ENCODE measurements around the gene CNOT8. TPM values are rescaled to one million over a fixed set of nuclear protein-coding genes. Genes with fewer than 3 reads are reported as not detected.
"Not testable (repeated sequence)": the region's sequence is repeated elsewhere in the genome, so short reads cannot be mapped to it uniquely, and the experiment has no call there.

CNOT8 gene
- total RNA-seq, 1 donor from 2014 or later = 82.1 TPM

DNA sequence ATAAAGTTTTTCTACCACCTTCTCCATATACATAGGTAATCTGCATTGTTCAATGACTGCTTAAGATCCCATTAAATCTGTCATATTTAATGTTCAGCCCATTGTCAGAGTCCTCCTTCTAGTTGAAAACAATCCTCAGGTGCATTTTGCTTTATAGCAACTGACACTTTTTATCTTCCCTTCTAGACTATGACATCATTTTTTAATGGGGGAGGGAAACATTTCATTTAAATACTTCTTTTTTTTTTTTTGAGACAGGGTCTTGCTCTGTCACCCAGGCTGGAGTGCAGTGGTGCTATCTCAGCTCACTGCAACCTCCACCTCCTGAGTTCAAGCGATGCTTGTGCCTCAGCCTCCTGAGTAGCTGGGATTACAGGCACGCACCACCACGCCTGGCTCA, 25.6 kb upstream of the CNOT8 start:
- intact Hi-C loops (cut with micrococcal nuclease) = not testable (repeated sequence)

DNA sequence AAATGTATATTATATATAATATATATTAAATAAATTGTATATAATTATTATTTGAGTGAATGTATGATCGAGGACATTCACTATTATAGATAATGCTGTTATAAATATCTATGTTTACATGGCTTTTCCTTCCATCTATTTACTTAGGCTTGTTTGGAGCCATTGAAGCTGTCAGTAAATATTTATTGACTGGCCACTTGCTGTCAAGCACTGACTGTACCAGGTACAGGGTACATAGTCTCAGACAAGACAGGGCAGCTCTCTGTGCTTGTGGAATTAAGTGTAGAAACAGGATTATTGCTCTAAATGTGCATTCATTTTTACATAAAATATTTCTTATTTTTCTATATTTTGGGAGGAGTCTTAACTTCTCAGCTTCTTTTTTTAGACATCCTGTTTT, 24.4 kb upstream of the CNOT8 start:
- intact Hi-C loops (cut with micrococcal nuclease) = no loop called here

DNA sequence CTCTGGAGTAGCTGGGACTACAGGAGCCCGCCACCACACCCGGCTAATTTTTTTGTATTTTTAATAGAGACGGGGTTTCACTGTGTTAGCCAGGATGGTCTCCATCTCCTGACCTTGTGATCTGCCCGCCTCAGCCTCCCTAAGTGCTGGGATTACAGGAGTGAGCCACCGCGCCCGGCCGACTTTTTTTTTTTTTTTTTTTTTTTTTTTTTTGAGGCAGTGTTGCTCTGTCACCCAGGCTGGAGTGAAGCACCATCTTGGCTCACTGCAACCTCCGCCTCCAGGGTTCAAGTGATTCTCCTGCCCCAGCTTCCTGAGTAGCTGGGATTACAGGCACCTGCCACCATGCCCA, 22.8 kb upstream of the CNOT8 start:
- intact Hi-C loops (cut with micrococcal nuclease) = not testable (repeated sequence)

DNA sequence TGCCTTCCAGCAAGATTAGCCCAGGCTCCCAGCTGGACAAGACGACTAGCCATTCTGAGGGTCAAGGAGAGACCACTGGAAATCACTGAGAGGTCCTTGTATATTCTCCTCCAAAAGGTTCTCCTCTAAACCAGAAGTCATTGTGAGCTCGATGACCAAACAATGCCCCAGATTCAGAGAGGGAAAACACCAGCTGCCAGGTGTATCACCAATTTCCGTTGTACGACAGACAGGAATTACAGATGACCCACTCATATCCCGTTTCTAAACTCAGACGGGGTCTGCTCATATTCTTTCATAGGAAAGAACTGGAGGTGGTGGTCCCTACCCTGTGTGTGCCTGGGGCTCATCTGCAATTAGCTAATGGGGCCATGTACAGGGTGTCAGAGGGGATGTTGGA, 22.2 kb upstream of the CNOT8 start:
- intact Hi-C loops (cut with micrococcal nuclease) = no loop called here

DNA sequence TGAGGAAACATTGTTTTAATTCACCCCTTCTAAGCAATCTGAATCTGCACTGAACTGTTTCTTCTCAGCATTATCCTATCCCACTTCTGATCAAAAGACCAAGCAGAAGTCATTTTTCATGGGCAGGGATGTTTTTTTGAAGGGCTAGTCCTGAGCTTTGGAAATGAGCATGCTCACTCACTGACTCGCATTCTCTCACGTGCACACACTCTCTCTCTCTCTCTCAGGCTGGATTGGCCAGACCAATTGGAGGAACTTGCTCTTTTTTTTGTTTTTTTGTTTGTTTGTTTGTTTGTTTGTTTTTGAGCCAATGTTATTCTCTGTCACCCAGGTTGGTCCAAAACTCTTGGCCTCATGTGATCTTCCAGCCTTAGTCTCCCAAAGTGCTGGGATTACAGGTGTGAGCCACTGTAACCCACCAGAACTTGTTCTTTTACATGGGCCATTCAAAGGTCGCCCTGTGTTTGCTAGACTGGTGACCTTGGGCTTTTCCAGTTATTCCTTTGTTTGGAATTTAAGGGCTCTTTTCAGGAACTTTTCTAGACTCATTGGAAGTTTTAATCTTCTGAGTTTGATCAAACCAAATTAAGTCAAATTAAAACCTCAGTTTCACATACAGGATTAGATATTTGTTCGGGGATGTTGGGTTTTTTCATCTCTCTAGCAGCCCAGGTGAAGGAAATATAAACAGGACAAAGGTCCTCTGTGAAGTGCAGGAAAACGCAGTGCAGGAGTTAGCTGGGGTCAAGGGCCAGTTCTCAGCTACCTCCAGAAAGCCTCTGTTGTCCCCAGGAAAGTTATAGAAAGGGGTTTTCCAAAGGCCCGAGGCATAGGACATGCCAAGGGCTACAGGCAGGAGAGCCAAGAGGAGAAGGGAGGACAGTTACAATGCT, 21.2 kb upstream of the CNOT8 start:
- intact Hi-C loops (cut with micrococcal nuclease) = no loop called here

DNA sequence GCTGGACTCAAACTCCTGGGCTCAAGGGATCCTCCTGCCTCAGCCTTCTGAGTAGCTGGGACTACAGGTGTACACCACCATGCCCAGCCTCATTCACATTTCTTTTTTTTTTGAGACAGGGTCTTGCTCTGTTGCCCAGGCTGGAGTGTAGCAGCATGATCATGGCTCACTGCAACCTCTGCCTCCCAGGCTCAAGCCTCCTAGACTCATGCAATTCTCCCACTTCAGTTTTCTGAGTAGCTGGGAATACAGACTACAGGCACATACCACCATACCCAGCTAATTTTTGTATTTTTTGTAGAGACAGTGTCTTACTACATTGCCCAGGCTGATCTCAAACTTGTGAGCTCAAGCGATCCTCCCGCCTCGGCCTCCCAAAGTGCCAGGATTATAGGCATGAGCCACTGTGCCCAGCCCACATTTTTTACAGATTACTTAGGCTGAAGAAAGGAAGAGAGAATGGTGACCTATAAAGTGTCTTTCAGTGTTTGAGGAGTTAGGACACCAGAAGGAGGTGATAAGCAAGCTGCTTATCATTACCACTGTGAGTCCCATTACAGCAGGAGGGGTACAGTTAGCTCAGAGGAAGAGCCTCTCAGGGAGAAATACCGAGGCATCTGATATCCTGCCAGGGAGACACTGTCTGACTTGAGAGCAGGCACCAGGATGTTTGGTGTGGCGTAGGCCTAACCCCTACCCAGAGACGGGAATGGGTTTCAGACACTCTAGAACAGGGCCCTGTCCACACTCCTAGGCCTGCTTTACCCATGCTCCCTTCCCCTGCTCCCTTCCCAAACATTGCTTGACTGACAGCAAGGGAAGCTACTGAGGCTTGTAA, 17.8 kb upstream of the CNOT8 start:
- intact Hi-C loops (cut with micrococcal nuclease) = no loop called here

DNA sequence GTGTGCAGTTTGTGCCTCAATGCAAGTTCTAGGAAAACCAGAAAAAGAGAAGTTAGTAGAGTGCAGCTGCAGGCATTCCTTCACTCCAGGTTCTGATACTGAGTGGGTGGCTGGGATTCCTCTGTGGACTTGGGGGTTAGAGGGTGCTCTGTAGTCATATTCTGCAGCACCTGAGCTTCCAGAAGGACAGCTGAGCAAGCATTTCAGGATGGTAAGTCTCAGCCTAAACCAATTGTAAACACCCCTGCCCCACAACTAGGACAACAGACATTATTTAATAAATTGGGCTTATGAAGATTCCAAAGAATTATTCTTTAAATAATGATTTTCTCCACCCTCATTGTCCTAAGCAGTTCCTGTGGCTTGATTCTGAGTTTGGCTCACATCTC, 17.2 kb upstream of the CNOT8 start:
- intact Hi-C loops (cut with micrococcal nuclease) = no loop called here

DNA sequence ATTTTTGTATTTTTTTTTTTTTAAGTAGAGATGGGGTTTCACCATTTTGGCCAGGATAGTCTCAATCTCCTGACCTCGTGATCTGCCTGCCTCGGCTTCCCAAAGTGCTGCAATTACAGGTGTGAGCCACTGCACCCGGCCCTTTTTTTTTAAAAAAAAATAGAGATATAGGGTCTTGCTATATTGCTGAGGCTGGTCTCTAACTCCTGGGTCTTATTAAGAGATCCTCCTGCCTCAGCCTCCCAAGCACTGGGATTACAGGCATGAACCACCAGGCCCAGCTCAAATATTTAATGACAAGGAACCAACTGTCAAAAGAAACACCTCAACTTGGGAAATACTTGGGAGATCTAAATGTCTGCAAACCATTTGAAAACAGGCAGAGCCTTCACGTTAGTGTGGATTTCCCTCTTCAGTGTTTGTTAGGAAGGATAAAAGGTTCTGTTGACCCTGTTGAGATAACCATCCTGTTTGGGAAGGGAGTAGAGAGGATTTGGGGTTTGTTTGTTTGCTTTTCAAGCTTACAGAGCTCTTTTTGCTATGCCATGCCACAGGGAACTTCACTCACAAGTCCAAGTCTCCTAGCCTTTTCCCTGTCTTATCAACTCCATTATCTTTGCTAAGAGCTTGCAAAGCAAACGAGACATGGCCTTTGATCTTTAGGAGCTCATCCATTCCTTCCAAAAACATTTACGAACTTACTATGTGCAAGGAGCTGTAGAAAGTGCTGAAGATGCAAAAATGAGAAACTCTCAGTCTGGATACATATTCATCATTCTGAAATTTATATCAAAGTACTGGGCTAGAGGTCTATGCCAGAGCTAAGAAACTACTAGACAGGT, 15.5 kb upstream of the CNOT8 start:
- intact Hi-C loops (cut with micrococcal nuclease) = no loop called here

DNA sequence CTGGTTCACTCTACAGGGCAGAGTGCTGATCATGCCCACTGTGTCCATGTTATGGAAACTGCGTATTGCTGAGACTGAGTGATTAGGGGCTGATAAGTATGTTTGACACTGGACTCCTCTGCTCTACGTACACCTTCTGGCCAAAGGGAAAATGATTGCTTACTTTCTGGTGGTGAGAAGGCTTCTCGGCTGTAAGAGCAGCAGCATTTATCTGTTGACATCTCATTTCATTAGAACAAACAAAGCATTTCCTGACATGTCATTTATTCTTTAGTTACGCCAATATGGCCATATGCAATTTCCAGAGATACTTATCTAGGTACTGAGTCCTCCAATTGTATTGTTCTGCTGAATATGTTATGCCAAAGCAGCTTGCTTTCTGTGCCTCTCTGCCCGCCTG, 13.6 kb upstream of the CNOT8 start:
- intact Hi-C loops (cut with micrococcal nuclease) = no loop called here

DNA sequence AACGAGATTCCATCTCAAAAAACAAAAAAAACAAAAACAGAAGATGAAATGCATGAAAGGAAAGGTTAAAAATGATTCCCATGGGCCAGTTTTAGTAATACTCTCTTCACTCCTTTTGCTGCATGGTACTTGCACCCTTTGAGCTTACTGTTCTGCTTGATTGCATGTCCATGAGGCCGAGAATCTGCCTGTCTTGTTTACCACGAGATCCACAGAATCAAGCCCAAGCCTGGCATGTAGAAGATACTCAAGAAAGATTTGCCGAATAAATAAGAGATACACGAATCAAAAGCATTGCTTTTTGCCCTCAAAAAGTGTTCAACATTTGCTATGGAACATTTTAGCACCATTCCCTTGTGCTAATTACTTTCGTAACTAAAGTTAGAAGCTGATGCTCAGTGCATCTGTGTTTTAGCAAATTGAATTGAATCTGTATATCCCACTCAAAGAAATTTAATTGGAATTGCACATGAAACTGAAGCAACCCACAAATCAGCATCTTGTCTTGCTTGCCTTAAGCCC, 9.1 kb upstream of the CNOT8 start:
- intact Hi-C loops (cut with micrococcal nuclease) = no loop called here

DNA sequence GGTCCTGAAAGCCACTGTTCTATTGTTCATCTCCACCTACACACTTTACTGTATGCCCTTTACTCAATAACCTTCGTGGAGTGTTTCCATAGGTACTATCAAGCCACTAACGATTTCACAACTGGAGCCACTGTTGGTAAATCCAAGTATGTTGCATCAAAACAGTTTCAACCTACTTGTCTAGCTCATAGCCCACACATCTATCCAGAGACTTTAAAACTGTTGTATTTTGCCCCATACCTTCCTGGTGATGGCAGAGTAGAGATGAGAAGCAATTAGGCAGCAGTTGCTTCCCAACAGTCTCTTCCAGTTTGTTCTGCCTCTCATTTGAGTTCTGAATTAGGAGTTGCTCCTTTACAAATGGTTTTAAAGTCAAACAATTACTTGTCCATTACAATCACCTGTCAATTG, 8.6 kb upstream of the CNOT8 start:
- intact Hi-C loops (cut with micrococcal nuclease) = no loop called here

DNA sequence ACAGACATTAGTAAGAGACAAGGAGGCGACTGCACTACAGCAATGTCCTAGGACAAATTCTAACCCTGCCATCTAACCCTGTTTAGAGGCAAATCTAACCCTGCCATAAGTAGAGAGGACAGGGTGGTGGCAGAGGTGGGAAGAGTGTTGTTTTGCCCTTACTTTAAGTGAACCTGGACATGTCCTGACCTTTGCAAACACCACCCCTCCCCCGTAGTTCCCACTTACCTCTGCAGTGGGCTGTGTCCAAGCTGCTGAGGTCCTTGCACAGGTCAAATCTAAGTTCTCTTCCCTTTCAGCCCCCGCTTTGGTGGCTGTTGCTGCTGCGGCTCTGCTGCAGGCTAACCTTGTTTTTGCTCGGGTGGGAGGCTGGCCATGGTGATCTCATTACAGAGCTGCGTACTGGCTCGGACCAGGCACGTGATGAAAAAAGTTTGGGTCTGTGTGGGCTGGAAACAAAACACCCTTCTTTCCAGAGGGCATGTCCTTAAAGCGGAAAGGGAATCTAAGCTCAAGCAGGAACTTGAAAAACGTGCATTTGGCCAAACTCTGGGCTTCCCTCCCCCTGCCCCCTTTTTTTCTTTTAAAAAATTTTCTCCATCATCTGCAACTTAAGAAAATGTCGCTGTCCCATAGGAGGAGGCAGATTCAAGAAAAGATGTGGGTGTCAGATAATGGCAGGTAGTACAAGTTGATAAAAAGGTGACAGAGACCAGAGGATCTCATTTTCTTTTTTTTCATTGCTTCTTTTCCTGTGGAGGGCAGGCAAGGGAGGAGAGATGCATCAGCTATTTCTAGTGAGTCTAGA, 8.0 kb upstream of the CNOT8 start, which contains the start of gene FAXDC2:
Gene FAXDC2, minus strand, starts transcription at position 349 of the 808 bp plus-strand sequence. CDS start 12,425 bp downstream, outside the sequence.
- intact Hi-C loops (cut with micrococcal nuclease) = no loop called here

DNA sequence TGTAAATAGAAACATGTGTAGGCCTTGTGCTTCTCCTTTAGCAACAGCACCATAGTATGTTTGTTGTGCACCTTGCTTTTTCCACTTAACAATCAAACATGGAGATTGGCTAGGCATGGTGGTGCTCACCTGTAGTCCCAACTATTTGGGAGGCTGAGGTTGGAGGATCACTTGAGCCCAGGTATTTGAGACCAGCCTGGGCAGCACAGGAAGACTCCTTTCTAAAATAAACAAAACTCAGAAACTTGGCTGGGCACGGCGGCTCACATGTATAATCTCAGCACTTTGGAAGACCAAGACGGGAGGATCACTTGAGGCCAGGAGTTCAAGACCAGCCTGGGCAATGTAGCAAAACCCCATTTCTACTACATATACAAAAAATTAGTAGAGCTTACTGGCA, 7.1 kb upstream of the CNOT8 start:
- intact Hi-C loops (cut with micrococcal nuclease) = no loop called here

DNA sequence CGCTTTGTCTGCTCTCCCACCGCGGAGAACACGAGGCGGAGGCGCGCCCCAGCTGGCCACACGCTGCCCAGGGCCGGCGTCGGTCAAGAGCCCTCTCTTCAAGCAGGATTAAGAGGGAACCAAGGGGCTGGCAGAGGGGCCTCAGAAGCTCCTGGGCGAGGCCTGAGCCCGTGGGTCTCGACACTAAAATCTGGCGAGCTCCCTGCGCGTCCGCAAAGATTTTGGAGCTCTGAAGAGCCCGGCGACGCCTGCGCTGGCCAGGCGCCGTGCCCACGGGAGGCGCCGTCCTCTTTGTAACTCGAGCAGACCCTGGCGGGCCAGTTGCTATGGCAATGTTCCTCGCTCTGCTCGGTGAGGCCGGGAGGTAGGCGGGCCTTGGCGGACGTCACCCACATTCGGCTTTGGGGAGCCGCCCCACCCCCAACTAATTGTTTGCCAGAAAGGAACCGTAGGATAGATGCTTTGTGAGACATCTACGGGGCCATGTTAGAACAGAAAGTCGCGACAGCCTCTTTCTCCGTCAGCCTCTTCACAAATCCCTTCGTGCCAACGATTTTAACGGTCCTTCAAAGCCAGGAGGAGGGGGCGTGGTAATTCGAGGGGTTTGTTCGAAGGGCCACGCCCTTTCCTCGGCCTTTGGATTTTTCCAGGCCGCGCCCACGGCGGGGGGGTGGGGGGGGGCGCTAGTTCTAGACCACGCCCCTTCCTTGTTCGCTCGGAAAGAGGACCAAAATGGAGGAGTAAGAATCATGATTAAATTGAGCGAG, 714 bp upstream of the CNOT8 start:
- intact Hi-C loops (cut with micrococcal nuclease) = loop anchor here (1.0 to 5.0 kb wide), 9 partner anchors 45 to 819 kb away; partner anchors contain the start of genes FAM114A2, GALNT10, GEMIN5 and LARP1

DNA sequence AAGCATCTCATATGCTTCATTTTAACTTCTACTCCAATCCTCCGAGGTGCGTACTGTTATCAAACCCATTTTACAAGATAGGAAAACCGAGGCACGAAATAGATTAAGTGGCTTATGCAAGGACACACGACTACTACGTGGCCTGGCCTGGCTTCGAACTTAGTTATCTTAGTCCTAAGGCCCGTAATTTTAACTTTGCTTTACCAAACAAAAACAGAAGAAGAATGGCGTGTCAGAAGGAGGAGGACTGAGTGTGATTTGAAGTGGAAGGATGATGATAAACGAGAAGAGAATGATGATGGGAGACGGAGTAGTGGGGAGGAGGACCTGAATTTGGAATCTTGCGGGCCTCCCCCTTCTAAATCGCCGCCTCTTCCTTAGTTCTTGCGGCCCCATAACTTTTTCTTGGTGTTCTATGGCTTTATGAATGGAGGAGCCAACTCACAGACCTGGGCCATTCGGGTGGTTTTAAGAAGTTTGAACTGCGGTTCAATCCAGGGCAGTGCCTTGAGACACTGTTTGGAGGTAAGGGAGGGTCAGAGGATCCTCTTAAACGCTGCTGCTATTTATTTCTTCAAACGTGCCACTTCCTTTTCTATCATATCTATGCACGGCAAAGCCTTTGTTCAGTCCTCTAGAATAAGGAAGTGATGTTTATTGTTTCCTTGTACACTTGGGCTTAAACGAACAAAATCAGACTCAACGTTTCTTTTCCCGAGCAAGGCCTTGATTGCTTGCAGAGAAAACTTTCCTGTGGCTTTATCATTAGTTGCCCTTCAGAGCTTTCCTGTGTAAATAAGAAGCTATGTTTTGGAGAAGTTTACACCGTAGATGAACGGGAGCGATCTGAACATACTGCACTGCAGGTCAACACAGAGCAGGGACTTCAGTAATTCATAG, 795 bp downstream of the CNOT8 start:
- intact Hi-C loops (cut with micrococcal nuclease) = loop anchor here (1.0 to 5.0 kb wide), 10 partner anchors 30 to 821 kb away; partner anchors contain the start of genes FAM114A2, GALNT10, GEMIN5 and LARP1

DNA sequence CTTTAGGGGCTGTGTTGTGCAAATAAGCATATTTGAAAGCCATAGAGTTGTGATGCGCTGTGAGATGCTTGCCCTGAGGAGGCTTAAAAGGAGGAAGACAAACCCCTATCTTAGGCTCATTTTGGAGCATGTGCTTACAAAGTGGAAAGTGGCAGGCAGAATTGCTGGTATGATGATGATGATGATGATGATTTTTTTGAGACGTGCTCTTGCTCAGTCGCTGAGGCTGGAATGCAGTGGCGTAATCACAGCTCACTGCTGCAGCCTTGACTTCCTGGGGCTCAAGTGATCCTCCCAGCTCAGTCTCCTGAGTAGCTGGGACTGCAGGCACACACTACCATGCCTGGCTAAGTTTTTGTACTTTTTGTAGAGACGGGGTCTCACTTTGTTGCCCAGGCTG, 1.7 kb downstream of the CNOT8 start:
- intact Hi-C loops (cut with micrococcal nuclease) = no loop called here

DNA sequence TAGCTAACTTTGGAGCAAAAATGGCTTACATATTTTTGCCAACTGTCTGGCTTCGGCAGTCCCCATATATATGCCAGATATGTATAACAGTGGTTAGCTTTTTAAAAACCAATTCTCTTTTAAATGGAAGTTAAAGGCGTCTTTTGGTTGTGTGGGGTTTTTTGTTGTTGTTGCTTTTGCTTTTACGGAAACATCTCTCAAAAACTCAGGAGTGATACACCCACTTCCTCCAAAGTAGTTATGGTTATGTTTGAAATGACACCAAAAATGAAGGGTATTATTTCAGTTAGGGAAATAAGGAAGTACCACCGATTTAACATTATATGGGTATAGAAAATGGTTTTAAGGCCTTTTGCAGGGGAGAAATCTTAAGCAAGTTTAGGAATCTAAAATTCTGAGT, 2.3 kb downstream of the CNOT8 start:
- intact Hi-C loops (cut with micrococcal nuclease) = no loop called here

DNA sequence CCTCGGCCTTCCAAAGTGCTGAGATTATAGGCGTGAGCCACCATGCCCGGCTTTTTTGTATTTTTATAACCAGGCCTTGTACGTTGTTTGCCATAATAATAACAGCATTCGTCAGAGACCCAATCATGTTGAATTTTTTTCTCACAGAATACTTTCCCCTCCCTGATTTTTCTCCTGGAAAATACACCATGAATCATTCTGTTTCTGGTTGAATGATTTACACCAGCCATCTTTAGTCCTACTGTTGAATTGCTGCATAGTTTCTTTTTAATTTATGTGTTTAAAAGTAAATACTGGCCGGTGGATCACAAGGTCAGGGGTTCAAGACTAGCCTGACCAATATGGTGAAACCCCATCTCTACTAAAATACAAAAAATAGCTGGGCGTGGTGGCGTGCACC, 3.5 kb downstream of the CNOT8 start:
- intact Hi-C loops (cut with micrococcal nuclease) = no loop called here
